Stimulated activated naive CD8-positive, alpha-beta T cell treated with anti-CD3 and anti-CD28 coated beads, Interleukin-15, amount 100 ng/mL, for 72 hours (primary cell): ENCODE measurements around the gene RPL39L.

Experiments
- ATAC-seq: fragments of 150-1000 bp; cut with Tn5 transposase; 2 replicates; pipeline ENCODE4 v1.10.0; 2021; ENCODE audit warnings: mild to moderate bottlenecking, moderate library complexity
- DNase-seq, 2 donors: peaks; one replicate each; pipeline ENCODE4 v3.0.0; 2021 to 2022
- H3K27ac Mint-ChIP-seq, 2 donors: one replicate each; pipeline ENCODE4 v1.8.0; 2022; ENCODE audit warnings: mild to moderate bottlenecking in 2 of 2, mixed read lengths in 2 of 2, moderate library complexity in 2 of 2
- H3K27me3 Mint-ChIP-seq: one replicate; pipeline ENCODE4 v1.8.0; 2022; ENCODE audit warnings: mixed read lengths
- H3K4me1 Mint-ChIP-seq: one replicate; pipeline ENCODE4 v1.8.0; 2022; ENCODE audit warnings: mild to moderate bottlenecking, mixed read lengths
- H3K4me3 Mint-ChIP-seq, 2 donors: one replicate each; pipeline ENCODE4 v1.8.0; 2022; ENCODE audit warnings: mild to moderate bottlenecking in 2 of 2, mixed read lengths in 2 of 2, moderate library complexity in 1 of 2
- H3K9me3 Mint-ChIP-seq, 2 donors: one replicate each; pipeline ENCODE4 v1.8.0; 2022; ENCODE audit warnings: mixed read lengths in 2 of 2

The RPL39L gene

GRCh38 chr3:187122261-187122660 lies 17.0 kb downstream of the RPL39L start:
- H3K4me1 Mint-ChIP-seq, result peaks cover 7% of the 10 kb centered on the region
- ATAC-seq (no peak), DNase-seq (no peak)
- peaks cover 0 to 9% of the 10 kb centered on the region in 2 donors for H3K9me3 Mint-ChIP-seq
- H3K4me3 Mint-ChIP-seq, result no peak overlapping the region
- H3K27me3 Mint-ChIP-seq, result no peaks in the 10 kb centered on the region
- no peak overlapping the region for H3K27ac Mint-ChIP-seq

DNA sequence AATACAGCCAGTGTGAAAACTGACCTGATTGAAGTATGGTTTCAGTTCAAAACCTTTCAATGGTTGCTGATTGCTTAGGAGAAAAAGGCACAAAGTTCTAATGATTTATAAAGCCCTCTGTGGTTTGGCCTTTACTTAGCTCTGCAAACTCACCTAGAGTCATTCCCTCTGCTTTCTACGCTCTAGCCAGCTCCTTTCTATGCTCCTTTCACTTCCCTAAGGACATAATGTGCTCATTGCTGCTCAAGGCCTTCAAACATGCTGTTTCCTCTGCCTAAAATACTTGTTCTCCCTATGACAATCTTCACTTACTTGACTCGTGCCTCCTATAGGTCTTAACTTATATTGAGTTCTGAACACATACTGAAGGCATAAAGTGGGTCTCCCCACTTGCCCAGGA lies 19.0 kb downstream of the RPL39L start:
- Mint-ChIP-seq H3K9me3 (peaks cover 0 to under 1% of the 10 kb centered on the region in 2 donors), H3K4me1 (peaks cover 2% of the 10 kb centered on the region), H3K27me3 (no peaks in the 10 kb centered on the region), H3K27ac (no peak overlapping the region), H3K4me3 (no peak overlapping the region)
- DNase-seq, result no peak
- ATAC-seq, result no peak

GRCh38 chr3:187114511-187114910 lies 24.8 kb downstream of the RPL39L start:
- ATAC-seq (no peak), DNase-seq (no peak)
- H3K27me3 Mint-ChIP-seq, result no peaks in the 10 kb centered on the region
- H3K9me3 Mint-ChIP-seq, result no peaks in the 10 kb centered on the region
- peak overlapping the region in 1 of 2 donors; percentile 65 for H3K27ac Mint-ChIP-seq
- no peak overlapping the region for H3K4me3 Mint-ChIP-seq
- peaks cover 15% of the 10 kb centered on the region for H3K4me1 Mint-ChIP-seq

DNA sequence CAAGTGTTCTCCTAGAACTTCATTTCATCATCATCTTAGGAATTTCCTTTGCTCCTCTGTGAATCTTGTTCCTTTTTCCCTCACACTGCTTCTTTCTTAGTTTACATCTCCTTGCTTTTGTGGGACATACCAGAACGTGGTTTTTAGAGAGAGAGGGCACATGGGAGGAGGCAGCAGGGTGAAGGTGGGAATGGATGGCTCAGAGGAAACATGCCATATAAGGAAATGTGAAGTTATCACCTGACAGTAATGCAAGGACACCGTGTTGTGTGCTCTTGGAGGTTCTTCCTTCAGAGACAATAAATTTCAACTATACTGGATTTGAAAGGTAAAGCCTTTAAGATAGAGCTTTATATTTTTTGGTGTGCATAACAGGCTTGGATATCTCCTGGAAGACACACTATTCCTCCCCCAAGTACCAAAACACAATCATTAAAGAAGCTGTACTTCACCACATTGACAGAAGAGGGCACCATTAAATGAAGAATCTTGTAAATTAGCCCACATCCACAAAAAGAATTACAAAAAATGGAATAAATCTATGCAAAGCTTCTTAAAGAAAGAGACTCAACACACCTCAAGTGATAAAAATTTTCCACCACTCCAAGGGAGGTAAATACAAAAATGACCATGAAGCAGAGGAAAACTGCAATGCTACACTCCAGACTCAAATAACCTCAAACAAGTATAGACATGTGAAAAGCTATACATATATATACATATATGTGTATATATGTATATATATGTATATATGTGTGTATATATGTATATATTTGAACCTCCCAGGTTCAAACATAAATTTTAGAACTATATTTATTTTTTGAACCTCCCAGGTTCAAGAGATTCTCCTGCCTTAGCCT lies 26.1 kb downstream of the RPL39L start:
- H3K27me3 Mint-ChIP-seq, result no peaks in the 10 kb centered on the region
- no peak overlapping the region for H3K27ac Mint-ChIP-seq
- H3K9me3 Mint-ChIP-seq, result no peaks in the 10 kb centered on the region
- no peak for DNase-seq
- H3K4me1 Mint-ChIP-seq, result peaks cover 15% of the 10 kb centered on the region
- peak; percentile 55 for ATAC-seq
- H3K4me3 Mint-ChIP-seq, result no peak overlapping the region

GRCh38 chr3:187110156-187110555 lies 29.1 kb downstream of the RPL39L start:
- Mint-ChIP-seq H3K27ac (peak overlapping the region in 1 of 2 donors; percentile 50), H3K27me3 (no peaks in the 10 kb centered on the region), H3K4me3 (no peak overlapping the region), H3K9me3 (no peaks in the 10 kb centered on the region), H3K4me1 (peaks cover 15% of the 10 kb centered on the region)
- DNase-seq (no peak), ATAC-seq (no peak)

GRCh38 chr3:187107989-187108388 lies 31.3 kb downstream of the RPL39L start:
- H3K4me3 Mint-ChIP-seq, result no peak overlapping the region
- peaks cover 9% of the 10 kb centered on the region for H3K4me1 Mint-ChIP-seq
- H3K27me3 Mint-ChIP-seq, result no peaks in the 10 kb centered on the region
- no peak for DNase-seq
- H3K9me3 Mint-ChIP-seq, result no peaks in the 10 kb centered on the region
- H3K27ac Mint-ChIP-seq, result no peak overlapping the region
- no peak for ATAC-seq

DNA sequence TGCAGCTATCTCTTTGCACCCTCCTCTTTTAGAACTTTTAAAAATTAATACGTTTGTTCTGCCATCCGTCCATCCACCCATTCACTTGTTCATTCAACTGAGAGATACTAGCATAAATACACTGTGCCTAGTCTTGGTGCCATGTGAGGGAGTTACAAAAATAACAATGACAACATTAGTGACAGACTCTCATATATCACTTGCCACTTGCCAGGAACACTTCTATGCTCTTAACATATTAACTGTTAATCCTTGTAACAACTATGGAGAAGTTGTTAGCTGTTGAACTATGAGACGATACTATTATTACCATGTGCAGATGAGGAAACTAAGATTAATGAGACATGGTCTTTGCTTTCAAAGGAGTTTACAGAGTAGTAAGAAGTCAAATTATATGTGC lies 33.6 kb downstream of the RPL39L start:
- DNase-seq (no peak), ATAC-seq (no peak)
- H3K9me3 Mint-ChIP-seq, result no peaks in the 10 kb centered on the region
- no peaks in the 10 kb centered on the region for H3K27me3 Mint-ChIP-seq
- H3K4me1 Mint-ChIP-seq, result peaks cover 22% of the 10 kb centered on the region
- peak overlapping the region in 1 of 2 donors; percentile 2 for H3K27ac Mint-ChIP-seq
- no peak overlapping the region for H3K4me3 Mint-ChIP-seq

- Mint-ChIP-seq H3K4me3 (no peak overlapping the region), H3K4me1 (peaks cover 19% of the 10 kb centered on the region), H3K9me3 (no peaks in the 10 kb centered on the region), H3K27ac (no peak overlapping the region), H3K27me3 (no peaks in the 10 kb centered on the region)
- no peak for ATAC-seq
- DNase-seq, result no peak
These were observed 34.4 kb downstream of the RPL39L start for GRCh38 chr3:187104933-187105332.

- Mint-ChIP-seq H3K27me3 (no peaks in the 10 kb centered on the region), H3K27ac (no peak overlapping the region), H3K4me1 (peaks cover 17% of the 10 kb centered on the region), H3K4me3 (no peak overlapping the region), H3K9me3 (peaks cover under 1 to 2% of the 10 kb centered on the region in 2 donors)
- ATAC-seq (no peak), DNase-seq (no peak)
These were observed 35.0 kb downstream of the RPL39L start for GRCh38 chr3:187104342-187104741.

GRCh38 chr3:187103251-187103650 lies 36.0 kb downstream of the RPL39L start:
- H3K27me3 Mint-ChIP-seq, result no peaks in the 10 kb centered on the region
- DNase-seq (no peak), ATAC-seq (no peak)
- no peak overlapping the region for H3K27ac Mint-ChIP-seq
- H3K9me3 Mint-ChIP-seq, result peaks cover 9 to 13% of the 10 kb centered on the region in 2 donors
- H3K4me3 Mint-ChIP-seq, result no peak overlapping the region
- peaks cover 28% of the 10 kb centered on the region for H3K4me1 Mint-ChIP-seq

DNA sequence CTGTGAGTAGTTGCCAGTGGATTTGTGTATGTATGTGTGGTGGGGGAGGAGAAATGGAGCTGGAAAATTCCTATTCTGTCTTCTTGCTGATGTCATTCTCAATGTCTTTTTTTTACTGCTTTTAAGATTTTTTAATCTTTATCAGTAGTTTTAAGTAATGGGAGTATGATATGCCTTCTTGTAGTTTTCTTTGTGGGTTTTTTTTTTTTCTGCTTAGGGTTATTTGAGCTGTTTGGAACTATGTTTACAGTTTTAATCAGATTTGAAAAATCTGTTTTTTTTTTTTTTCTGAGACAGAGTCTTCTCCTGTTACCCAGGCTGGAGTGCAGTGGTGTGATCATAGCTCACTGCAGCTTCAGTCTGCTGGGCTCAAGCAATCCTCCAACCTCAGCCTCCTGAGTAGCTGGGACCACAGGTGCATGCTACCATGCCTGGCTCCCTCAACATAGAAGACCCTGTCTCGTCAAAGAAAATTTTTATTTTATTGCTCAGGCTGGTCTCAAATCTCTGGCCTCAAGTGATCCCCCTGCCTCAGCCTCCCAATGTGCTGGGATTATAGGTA lies 37.1 kb downstream of the RPL39L start:
- ATAC-seq (no peak), DNase-seq (no peak)
- Mint-ChIP-seq H3K4me3 (peak overlapping the region; percentile 43 to 70), H3K4me1 (peaks cover 39% of the 10 kb centered on the region), H3K27ac (peak overlapping the region in 1 of 2 donors; percentile 79), H3K27me3 (no peaks in the 10 kb centered on the region), H3K9me3 (peaks cover 15 to 24% of the 10 kb centered on the region in 2 donors)

DNA sequence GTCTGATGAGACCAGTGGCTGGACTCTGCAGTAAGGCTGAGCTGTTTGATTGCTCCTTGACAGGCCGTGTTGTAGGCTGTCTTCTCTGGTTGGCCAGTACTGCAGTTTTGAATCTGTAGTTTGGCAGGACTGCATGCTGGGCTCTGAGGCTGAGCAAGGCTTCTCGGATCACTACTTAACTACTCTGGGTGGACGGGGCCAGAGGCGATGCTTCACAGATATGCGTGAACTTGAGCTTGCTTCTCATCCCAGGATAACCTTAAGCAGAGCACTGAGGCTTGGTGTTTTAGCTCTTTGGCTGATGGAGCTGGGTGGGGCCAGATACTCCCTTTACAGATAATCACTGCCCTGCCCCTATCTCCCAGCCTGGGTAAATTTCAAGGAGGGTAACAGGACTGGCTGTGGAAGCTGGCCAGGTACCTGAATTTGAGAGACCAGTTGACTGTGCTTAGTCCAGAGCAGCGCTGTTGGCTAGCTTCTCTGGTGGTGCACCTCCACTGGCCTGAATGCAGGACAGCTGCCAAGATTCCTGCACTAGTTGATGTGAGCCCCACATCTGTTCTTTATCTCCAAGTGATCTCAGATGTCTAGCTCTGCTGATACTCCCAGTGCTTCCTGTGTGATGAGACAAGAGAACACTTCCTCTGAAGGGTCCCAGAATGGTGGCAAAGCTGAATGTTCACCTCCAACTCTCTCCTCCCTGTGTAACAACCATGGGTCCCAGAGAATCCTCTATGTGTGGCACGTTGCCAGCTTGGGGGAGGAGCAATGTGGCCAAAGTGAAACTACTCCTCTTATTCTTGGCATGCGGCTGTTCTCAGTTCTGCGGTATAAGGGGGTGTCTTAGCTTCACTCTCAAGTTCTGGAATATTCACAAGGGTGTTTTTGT lies 37.9 kb downstream of the RPL39L start:
- Mint-ChIP-seq H3K27me3 (no peaks in the 10 kb centered on the region), H3K9me3 (peaks cover 15 to 27% of the 10 kb centered on the region in 2 donors), H3K4me1 (peaks cover 43% of the 10 kb centered on the region), H3K4me3 (peak overlapping the region; percentile 43 to 70), H3K27ac (no peak overlapping the region)
- ATAC-seq (peak; percentile 74), DNase-seq (peak; percentile 33 to 36)

DNA sequence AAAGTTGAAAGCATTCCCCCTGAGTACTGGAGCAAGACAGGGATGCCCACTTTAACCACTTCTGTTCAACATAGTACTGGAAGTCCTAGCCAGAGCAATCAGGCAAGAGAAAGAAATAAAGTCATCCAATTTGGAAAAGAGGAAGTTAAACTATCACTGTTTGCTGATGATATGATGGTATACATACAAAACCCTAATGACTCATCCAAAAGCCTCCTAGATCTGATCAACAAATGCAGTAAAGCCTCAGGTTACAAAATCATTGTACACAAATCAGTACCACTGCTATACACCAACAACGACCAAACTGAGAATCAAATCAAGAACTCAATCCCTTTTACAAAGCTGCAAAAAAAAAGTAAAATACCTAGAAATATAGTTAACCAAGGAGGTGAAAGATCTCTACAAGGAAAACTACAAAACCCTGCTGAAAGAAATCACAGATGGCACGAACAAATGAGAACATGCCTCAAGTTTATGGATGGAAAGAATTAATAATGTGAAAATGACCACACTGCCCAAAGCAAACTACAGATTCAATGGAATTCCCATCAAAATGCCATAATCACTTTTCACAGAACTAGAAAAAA lies 40.3 kb downstream of the RPL39L start:
- H3K9me3 Mint-ChIP-seq, result peaks cover 15 to 33% of the 10 kb centered on the region in 2 donors
- H3K27me3 Mint-ChIP-seq, result no peaks in the 10 kb centered on the region
- no peak for DNase-seq
- ATAC-seq, result no peak
- no peak overlapping the region for H3K27ac Mint-ChIP-seq
- peaks cover 43% of the 10 kb centered on the region for H3K4me1 Mint-ChIP-seq
- no peak overlapping the region for H3K4me3 Mint-ChIP-seq

GRCh38 chr3:187093320-187093719 lies 46.0 kb downstream of the RPL39L start:
- Mint-ChIP-seq H3K27me3 (no peaks in the 10 kb centered on the region), H3K4me1 (peaks cover 16% of the 10 kb centered on the region), H3K4me3 (no peak overlapping the region), H3K9me3 (peaks cover 26 to 52% of the 10 kb centered on the region in 2 donors), H3K27ac (no peak overlapping the region)
- ATAC-seq (no peak), DNase-seq (no peak)

DNA sequence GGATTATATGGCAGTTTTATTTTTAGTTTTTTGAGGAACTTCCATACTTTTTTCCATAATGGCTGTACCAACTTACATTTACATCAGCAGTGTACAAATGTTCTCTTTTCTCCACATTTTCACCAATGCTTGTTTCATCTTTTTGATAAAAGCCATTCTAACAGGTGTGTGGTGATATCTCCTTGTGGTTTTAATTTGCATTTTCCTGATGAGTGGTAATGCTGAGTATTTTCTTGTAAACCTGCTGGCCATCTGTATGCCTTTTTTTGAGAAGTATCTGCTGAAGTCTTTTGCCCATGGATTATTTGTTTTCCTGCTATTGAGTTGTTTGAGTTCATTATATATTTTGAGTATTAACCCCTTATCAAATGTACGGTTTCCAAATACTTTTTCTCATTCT lies 50.6 kb downstream of the RPL39L start:
- peaks cover 26 to 36% of the 10 kb centered on the region in 2 donors for H3K9me3 Mint-ChIP-seq

More for the DNA sequence above, 50.6 kb downstream of the RPL39L start:
- H3K27ac Mint-ChIP-seq, result no peak overlapping the region
- no peaks in the 10 kb centered on the region for H3K27me3 Mint-ChIP-seq
- ATAC-seq (no peak), DNase-seq (no peak)
- peaks cover 9% of the 10 kb centered on the region for H3K4me1 Mint-ChIP-seq
- no peak overlapping the region for H3K4me3 Mint-ChIP-seq
